HG03159 (cell line): ENCODE measurements around the gene STING1.
"Not testable (repeated sequence)": the region's sequence is repeated elsewhere in the genome, so short reads cannot be mapped to it uniquely, and the experiment has no call there.

Source experiments
- ATAC-seq: cut with Tn5 transposase; IDR thresholded peaks from one replicate; pipeline ENCODE4 v1.9.1; 2021; ENCODE audit warnings: mild to moderate bottlenecking, moderate library complexity; ENCODE audit not compliant: unreplicated experiment

Gene STING1

DNA sequence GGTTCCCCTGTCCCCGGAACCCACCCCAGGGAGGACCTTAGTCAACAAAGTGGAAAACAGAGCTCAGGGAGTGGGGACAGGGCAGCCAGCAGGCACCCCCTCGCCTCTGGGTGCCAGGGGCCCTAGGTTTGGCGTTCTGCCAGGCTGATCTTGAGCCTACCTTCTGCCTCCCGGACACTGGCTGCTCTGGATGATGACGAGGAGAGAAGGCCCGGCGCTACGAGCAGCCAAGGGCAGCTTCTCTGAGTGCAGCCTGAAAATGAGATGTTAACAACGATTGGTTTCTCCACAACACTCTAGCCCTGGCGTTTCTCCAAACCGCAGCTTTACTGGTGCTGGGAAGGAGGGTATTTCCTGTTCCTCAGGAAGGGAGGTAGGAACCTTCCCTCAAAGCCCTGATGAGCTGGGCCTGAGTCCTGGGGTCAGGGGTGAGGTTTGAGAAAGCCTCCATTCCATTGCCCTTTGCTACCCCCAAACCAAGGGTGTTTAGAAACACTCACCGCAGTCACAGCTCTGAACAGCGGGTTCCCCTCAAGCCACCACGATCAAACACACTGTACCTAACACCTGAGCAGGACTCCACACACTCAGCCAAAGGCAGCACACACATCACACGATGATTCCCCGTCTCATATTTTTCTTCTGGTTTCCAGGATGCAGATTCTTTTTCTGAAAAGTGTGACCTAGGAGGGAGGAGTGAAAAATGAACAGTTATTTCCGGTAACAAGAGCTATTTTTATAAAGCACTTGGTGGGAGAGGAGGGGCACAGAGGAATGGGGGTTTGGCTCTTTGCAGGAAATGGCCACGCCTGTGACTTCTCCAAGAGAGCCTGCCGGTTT lies at the start of gene STING1:
STING1 (minus strand) TSS at position 709 of the 840 bp plus-strand sequence. CDS start 1,054 bp downstream, outside the sequence.
- no peak for ATAC-seq

DNA sequence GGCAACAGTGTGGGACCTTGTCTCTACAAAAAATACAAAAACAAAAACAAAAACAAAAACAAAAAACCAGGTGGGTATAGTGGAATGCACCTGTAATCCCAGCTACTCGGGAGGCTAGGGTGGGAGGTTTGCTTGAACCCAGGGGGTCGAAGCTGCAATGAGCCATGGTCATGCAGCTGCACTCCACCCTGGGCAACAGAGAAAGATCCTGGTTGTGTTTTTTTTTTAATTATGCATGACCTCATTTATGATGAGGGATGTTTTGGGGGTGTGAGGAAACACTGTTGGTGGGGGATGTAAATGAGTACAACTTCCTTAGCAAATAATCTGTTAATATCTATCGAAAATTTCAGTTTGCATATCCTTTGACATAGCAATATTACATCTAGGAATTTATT lies 49.2 kb upstream of the STING1 start:
- ATAC-seq: no peak

DNA sequence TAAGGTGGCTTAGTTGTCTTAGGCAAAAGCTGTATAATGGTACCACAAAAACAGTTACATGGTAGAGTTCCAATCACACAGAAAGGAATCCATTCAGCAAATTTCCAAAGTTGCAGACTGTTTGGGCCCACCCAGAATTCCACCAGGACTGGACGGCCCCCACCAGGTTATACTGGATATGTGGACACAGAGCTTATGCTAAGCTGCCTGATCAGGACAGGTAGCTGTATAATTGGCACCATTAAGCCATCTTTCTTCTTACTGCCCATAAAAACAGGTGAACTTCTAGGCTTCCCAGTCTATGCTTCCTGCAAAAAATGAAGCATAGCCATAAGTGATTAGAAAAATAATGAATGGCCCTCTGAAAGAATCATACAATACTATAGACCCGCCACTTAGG lies 47.5 kb upstream of the STING1 start:
- ATAC-seq: not testable (repeated sequence)

DNA sequence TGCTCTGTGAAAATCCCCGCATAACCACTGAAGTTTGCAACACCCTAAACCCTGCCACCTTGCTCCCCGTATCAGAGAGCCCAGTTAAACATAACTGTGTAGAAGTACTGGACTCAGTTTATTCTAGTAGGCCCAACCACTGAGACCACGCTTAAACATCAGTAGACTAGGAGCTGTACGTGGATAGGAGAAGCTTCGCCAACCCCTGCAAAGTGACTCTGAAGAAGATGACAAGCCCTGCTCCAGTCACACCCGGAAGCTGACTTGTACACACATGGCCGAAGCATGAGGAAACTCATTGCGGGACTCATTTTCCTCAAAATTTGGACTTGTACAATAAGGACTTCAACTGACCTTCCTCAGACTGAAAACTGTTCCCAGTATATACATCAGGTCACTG lies 46.1 kb upstream of the STING1 start:
- not testable (repeated sequence) for ATAC-seq

DNA sequence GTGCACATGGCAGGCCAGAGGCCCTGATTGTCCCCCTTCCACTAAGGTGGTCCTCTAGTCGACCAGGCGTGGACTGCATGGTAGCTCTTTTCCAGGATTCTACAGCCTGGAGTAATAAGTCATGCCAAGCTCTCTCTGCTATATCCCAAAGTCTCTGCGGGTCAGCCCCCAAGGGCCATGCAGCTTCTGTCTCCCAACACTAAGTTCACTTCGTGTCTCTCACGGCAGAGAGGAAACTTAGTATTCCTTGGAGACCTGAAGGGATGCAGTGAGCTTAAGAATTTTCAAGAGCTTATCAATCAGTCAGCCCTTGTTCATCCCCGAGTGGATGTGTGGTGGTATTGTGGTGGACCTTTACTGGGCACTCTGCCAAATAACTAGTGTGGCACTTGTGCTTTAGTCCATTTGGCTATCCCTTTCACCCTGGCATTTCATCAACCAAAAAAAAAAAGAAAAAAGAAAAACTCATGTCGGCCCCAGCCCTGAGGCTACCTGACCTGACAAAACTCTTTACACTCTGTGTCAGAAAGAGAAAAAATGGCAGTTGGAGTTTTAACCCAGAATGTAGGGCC lies 45.4 kb upstream of the STING1 start:
- ATAC-seq: not testable (repeated sequence)

DNA sequence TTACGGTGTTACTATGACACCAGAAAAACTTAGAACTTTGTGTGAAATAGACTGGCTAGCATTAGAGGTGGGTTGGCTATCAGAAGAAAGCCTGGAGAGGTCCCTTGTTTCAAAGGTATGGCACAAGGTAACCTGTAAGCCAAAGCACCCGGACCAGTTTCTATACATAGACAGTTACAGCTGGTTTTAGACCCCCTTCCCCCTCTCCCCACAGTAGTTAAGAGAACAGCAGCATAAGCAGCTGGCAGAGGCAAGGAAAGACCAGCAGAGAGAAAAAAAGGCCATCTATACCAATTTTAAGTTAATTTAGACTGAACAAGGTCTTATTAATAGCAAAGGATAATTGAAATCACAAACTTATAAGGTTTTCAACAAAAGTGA lies 44.5 kb upstream of the STING1 start:
- not testable (repeated sequence) for ATAC-seq

DNA sequence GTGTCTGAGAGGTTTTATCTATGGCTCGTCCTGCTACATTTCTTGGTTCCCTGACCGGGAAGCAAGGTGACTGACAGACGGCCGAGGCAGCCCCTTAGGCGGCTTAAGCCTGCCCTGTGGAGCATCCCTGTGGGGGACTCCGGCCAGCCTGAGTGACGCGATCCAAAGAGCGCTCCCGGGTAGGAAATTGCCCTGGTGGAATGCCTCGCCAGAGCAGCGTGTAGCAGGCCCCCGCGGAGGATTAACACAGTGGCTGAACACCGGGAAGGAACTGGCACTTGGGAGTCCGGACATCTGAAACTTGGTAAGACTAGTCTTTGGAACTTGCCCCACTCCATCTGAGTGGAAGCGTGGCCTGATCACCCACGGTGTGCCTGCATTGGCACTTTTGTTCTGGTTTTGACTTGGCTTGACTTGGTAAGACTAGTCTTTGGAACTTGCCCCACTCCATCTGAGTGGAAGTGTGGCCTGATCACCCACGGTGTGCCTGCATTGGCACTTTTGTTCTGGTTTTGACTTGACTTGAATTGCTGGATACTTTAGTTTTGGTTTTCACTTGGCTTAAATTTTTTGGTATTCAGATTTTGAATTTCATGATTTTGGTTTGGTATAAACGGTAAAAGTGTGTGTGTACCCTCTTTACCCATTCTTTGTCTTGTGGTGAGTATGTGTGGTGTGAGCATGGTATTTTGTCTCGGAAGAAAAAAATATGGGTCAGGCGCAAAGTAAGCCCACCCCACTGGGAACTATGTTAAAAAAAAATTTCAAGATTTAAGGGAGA lies 43.9 kb upstream of the STING1 start:
- ATAC-seq: not testable (repeated sequence)

DNA sequence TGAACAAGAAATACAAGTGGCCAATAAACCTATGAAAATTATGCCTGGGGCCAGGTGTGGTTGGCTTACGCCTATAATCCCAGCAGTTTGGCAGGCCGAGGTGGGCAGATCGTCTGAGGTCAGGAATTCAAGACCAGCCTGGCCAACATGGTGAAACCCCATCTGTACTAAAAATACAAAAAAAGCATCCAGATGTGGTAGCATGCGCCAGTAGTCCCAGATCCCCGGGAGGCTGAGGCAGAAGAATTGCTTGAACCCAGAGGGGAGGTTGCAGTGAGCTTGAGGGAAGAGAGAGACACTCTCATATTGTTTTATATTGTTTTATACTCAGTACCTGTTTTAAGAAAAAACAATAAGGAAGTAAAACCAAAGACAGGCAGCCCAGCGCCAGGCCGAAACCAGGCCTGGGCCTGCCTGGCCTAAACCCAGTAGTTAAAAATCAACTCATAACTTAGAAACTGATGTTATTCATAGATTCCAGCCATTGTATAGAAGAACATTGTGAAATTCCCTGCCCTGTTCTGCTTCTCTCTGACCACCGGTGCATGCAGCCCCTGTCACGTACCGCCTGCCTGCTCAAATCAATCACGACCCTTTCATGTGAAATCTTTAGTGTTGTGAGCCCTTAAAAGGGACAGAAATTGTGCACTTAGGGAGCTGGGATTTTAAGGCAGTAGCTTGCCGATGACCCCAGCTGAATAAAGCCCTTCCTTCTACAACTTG lies 43.2 kb upstream of the STING1 start:
- not testable (repeated sequence) for ATAC-seq

DNA sequence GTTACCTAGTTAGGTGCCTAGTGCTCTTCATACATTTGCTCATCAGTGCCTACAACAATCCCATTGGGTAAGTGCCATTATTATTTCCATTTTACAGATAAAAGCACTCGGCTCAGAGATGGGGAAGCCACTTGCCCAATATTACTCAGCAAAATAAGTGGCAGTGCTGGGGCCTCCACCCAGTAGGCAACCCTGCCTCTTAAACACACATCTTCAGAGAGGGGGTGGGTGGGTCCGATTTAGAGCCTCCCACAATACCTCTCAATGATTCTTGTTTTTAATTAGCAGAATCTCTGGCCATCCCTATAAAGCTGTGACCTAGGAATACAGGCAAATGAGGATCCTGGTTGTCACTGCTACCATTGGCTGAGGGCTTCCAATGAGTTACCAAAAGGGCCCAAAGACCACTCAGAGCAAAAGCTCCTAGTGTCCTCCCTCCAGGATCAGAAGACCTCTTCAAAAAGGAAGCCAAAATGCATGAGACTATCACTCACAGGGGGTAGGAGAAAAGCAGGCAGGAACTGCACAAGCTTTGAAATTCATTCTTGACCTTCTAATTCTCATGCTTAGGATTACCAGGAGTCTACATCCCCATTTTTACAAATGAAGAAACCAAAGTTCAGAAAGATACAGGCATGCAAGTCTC lies 42.5 kb upstream of the STING1 start:
- ATAC-seq: no peak

DNA sequence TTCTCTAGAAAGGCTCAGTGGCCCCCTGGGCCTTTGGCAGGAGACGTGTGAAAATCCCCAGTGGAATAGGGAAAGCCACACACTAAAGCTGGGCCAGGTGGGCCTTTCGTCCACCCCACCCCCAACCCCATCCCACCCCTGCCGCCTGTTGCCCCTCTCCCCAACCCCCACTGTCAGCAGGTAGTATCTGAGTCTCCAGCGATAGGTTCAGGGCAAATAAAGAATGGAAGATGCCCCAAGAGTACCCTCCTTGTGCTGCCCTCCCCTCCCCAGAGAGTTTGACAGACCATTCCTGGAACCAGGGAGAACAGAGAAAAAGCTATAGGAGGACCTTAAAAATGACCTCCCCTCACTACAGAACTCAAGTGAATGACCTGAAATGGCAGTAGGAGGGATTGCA lies 41.9 kb upstream of the STING1 start:
- no peak for ATAC-seq

DNA sequence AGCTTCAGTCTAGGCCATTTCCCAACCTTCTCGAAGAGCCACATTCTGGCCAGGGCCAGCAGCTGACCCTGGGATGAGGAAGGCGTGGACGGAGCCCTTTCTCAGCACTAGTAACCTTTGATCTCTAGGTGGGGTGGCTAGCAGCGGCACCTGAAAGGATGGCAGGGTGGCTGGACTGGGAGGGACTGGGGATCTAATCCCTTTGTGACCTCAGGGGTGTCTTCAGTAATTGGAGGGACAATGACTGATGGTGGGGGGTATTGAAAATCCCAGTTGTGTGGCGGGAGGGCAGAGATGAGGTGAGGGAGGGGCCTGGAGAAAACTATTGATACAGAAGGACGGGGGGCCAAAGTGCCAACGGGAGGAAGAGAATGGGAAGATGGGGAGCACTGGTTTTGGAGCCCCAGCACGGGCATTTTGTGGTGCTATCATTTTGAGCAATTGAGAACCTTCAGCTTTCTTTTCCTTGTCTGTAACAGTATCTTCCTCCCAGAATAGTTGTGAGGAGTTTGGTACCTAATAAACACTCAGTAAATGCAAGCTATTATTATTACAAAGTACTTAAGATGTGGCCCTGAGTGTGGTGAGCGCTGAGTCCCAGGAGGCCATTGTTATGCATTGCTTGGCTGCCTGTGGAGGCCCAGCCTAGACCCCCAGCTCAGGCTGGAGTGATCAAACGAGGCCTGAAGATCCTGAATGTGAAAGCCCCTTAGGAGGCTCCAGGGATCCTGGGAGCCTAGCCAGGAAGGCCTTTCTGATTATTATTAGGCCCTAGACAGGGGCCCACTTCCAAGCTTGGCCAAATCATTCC lies 41.3 kb upstream of the STING1 start:
- no peak for ATAC-seq

DNA sequence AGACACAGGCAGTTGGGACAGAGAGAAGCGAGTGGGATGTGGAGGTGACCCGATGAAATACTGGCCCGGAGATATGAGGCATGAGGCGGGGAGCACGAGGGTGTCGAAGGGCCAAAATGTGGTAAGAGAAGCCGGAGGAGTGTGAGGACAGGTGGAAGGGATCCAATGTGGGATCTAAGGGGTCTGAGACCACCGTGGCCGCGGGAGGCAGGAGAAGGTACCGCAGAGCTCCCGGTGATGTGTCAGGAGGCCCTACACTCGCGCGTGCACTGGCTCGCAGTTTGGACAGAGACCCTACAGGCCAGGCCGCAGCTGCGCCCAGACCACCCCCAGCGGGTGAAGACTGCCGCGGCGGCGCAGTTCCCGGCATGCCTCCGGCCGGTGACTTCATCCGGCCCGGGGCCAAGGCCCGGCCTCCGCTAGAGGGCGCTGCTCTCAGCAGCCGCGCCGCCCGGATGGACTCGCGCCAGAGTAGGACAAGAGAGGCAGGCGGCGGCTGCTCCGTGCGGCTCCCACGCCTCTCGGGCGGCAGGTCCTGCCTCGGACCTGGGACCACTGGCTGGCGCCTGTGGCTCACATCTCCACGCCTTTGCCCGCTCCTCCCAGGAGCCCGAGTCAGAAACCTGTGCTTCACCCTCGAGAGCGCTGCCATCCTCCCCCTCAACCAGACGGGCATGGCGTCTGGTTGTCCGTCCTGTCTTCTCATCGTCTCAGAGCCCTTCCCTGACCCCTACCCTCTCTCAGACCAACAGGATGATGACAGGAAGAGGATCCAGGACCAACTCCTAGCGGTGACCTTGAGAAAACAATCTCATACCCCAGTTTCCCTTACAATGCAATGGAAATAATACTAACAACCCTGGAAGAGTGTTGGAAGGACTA lies 35.4 kb upstream of the STING1 start:
- ATAC-seq: peak; percentile 88

DNA sequence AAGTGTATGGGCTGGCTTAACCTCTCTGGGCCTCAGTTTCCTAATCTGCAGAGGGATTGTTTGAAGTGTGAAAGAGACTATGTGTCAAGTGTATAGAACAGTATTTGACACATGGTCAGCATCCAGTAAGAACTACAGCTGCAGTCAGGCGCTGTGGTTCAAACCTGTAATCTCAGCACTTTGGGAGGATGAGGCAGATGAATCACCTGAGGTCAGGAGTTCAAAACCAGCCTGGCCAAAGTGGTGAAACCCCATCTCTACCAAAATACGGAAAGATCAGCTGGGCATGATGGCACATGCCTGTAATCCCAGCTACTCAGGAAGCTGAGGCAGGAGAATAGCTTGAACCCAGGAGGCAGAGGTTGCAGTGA lies 31.9 kb upstream of the STING1 start:
- ATAC-seq: no peak

DNA sequence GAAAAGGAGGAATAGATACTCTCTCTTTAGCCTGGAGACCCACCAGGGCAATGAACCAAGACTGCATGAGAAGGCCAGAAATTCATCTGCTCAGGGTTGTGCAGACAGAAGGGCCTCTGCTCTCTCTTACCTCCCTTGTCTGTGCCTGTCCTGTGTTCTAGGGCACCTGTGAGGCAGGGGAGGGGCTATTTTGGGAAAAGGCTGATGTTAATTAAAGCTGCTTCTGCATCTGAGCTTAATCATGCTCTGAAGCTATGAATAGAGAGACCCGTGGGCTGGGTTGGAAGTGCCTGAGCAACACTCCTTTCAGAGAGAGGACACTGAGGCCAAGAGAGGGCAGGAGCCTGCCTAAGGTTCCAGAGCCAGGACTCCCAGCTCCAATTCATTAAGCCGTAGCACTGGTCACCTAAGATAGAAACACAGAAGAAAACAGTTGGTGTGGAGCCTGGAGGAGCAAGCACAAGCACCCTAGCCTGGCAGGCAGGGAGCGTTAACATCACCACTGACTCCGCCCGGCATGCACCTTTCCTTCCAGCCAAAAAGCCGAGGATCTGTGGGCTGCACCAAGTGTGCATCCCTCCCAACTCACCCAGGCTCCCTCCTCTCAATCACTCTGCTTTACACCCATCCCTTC lies 31.4 kb upstream of the STING1 start:
- ATAC-seq: peak; percentile 4

DNA sequence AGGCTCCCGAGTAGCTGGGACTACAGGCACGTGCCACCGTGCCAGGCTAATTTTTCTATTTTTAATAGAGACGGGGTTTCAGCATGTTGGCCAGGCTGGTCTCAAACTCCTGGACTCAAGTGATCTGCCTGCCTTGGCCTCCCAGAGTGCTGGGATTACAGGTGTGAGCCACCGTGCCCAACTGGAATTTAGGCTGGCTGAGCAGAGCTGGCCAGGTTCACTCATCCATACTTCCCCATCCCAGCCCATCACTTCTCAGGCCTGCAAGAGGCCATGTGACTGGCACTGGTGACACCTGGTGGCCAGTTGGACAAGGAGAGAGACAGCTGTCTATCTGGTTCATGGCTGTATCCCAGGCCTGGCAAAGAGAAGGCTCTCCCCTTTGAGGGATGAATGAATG lies 30.9 kb upstream of the STING1 start:
- peak; percentile 48 for ATAC-seq

DNA sequence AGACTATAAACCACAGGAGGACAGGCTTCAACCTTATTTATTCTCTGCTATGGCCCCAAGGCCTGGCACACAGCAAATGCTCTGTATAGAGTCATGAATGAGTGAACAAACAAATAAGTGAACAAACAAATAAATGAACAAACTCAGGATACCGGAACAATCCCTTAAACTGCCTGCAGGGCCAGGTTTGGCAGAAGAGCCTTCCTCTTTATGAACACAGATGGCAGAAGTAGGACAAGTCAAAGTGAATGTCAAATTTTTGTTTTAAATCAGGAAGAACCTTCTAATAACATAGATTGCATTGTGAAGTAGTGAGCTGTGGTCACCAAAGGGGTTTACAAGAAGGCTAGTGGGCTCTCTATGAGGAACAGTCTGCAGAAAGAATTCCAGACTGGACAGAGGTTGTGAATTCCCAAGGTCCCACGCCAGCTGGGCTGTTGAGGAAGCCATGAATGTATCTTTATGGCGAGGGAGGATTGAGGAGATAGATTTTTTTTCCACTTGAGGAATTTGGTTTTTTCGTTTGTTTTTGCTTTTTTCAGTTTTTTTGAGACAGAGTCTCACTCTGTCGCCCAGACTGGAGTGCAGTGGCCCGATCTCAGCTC lies 30.3 kb upstream of the STING1 start:
- ATAC-seq: no peak

DNA sequence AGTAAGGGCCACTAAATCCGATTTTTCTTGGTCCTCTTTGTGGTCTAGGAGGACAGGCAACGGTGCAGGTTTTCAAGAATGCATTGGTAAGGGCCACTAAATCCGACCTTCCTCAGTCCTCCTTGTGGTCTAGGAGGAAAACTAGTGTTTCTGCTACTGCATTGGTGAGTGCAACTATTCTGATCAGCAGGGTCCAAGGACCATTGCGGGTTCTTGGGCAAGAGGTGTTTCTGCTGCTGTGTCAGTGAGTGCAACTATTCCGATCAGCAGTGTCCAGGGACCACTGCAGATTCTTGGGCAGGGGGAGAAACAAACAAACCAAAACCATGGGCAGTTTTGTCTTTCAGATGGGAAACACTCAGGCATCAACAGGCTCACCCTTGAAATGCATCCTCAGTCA lies 22.2 kb upstream of the STING1 start:
- not testable (repeated sequence) for ATAC-seq

DNA sequence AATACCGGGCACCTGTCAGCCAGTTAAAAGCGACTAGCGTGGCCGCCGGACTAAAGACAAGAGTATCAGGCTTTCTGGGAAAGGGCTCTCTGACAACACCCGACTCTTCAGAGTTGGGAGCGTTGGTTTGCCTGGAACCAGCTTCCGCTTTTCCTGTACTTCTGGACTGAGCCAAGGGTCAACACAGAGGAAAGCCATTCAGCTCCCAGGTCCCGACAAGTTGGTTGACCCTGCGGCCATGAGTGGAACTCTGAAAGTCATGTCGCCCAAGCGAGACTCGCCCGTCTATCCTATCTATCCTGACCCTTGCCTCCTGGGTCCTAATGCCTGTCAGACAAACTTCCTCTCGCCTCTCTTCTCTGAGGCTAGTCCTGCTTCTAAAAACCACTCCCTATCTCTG lies 21.3 kb upstream of the STING1 start:
- not testable (repeated sequence) for ATAC-seq
